Progenitor cell of endocrine pancreas (in vitro differentiated cells): ENCODE measurements around the gene B3GNT9. TPM values are rescaled to one million over a fixed set of nuclear protein-coding genes. Genes with fewer than 3 reads are reported as not detected.
"Not testable (repeated sequence)": the region's sequence is repeated elsewhere in the genome, so short reads cannot be mapped to it uniquely, and the experiment has no call there.

Experiments
- DNase-seq: peaks from one replicate; pipeline ENCODE4 v3.0.0; 2021; ENCODE audit warnings: low spot score; ENCODE audit not compliant: unreplicated experiment
- H3K27ac Mint-ChIP-seq: 2 replicates; pipeline ENCODE4 v1.8.0; 2021; ENCODE audit warnings: mild to moderate bottlenecking, moderate library complexity, mixed read lengths
- H3K27me3 Mint-ChIP-seq: 2 replicates; pipeline ENCODE4 v1.8.0; 2021; ENCODE audit warnings: mixed read lengths
- H3K36me3 Mint-ChIP-seq: 2 replicates; pipeline ENCODE4 v1.8.0; 2022; ENCODE audit warnings: mixed read lengths; ENCODE audit not compliant: insufficient read depth
- H3K4me1 Mint-ChIP-seq: 2 replicates; pipeline ENCODE4 v1.8.0; 2021; ENCODE audit warnings: low read depth, mixed read lengths
- H3K4me3 Mint-ChIP-seq: 2 replicates; pipeline ENCODE4 v1.8.0; 2021; ENCODE audit warnings: low read depth, mild to moderate bottlenecking, moderate library complexity, mixed read lengths
- H3K9me3 Mint-ChIP-seq: 2 replicates; pipeline ENCODE4 v1.8.0; 2021; ENCODE audit warnings: low read depth, mixed read lengths
- total RNA-seq: library from RNA; stranded (reverse); gene quantifications from 2 replicates; pipeline ENCODE4 v1.2.1, GENCODE V29; 2021
- TF ChIP-seq, protein P1 (sequence below): fragments of 200-600 bp; sonication (generic); IDR thresholded peaks from one replicate; pipeline ENCODE4 v1.5.0; 2021; ENCODE audit warnings: antibody characterized with exemption, mild to moderate bottlenecking; ENCODE audit not compliant: unreplicated experiment

Gene B3GNT9
- total RNA-seq, 1 donor from 2014 or later: 5.1 TPM

DNA sequence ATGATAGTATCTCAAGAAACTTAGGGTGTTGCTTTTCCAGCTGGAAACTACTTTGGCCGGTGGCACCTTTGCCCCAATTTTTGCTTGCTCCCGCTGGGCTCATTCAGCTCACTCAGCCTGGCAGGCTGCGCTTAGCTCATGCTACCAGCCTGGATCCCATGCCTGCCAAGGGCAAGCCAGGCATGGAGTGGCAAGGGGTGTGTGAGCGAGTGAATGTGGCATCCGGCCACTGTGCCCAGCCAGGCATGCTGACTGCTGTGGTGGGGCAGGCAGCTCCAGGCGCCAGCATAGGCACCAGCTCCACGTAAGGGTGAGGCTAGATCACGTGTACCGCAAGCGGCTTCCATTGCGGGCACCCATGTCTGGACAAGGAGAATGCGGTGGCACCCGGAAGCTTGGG lies 9.4 kb downstream of the B3GNT9 start:
- Mint-ChIP-seq H3K9me3 (no peaks in the 10 kb centered on the region), H3K4me1 (no peaks in the 10 kb centered on the region), H3K27me3 (no peaks in the 10 kb centered on the region), H3K36me3 (peaks cover 12% of the 10 kb centered on the region), H3K4me3 (no peak overlapping the region), H3K27ac (no peak overlapping the region)
- TF ChIP-seq, protein P1, sequence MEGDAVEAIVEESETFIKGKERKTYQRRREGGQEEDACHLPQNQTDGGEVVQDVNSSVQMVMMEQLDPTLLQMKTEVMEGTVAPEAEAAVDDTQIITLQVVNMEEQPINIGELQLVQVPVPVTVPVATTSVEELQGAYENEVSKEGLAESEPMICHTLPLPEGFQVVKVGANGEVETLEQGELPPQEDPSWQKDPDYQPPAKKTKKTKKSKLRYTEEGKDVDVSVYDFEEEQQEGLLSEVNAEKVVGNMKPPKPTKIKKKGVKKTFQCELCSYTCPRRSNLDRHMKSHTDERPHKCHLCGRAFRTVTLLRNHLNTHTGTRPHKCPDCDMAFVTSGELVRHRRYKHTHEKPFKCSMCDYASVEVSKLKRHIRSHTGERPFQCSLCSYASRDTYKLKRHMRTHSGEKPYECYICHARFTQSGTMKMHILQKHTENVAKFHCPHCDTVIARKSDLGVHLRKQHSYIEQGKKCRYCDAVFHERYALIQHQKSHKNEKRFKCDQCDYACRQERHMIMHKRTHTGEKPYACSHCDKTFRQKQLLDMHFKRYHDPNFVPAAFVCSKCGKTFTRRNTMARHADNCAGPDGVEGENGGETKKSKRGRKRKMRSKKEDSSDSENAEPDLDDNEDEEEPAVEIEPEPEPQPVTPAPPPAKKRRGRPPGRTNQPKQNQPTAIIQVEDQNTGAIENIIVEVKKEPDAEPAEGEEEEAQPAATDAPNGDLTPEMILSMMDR: no peak
- no peak for DNase-seq

DNA sequence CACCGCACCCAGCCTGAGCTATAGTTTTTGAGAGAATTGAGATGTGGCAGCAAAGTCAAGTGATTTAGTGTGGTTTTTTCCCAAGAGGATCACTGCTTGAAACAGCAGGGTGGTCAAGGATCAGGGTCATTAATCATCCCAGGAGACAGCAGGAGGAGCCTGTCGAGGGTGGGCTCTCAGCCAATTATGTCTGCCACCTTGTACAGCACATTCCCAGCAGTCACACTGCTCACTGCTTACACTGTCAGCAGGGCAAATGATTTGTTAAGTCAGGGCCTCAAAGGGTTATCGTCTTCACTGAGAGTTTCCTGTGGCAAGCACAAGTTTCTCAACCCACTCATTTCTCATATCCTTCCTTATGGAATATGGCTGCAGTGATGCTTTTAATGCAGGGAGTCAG lies 13.2 kb downstream of the B3GNT9 start:
- Mint-ChIP-seq H3K36me3 (peaks cover 17% of the 10 kb centered on the region), H3K4me1 (no peaks in the 10 kb centered on the region)
- TF ChIP-seq, protein P1: no peak

DNA sequence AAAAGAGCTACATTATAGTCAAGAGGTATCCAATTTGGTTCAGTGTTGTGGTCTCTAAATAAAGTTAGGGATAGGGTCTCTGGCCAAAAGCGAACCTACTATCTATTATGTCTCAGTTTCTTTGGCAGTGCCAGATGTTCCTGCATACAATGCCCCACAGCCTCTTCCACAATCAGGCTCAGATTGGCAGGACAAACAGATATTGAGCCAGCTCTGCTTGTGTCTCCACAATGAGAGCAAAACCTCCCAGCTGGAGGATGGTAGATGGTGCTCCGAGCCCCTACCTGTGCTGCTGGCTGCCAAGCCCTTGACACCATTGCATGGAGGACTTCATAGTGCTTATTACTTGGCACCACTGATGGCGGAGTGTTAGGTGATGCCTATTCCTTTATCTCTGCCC lies 21.4 kb downstream of the B3GNT9 start:
- Mint-ChIP-seq H3K36me3 (peaks cover 12% of the 10 kb centered on the region), H3K27ac (no peak overlapping the region), H3K4me3 (no peak overlapping the region), H3K9me3 (no peaks in the 10 kb centered on the region), H3K27me3 (no peaks in the 10 kb centered on the region), H3K4me1 (no peaks in the 10 kb centered on the region)
- TF ChIP-seq, protein P1: no peak
- no peak for DNase-seq

More for the DNA sequence above, 13.2 kb downstream of the B3GNT9 start:
- no peaks in the 10 kb centered on the region for H3K9me3 Mint-ChIP-seq
- H3K27me3 Mint-ChIP-seq: no peaks in the 10 kb centered on the region
- no peak for DNase-seq
- no peak overlapping the region for H3K27ac Mint-ChIP-seq
- no peak overlapping the region for H3K4me3 Mint-ChIP-seq

DNA sequence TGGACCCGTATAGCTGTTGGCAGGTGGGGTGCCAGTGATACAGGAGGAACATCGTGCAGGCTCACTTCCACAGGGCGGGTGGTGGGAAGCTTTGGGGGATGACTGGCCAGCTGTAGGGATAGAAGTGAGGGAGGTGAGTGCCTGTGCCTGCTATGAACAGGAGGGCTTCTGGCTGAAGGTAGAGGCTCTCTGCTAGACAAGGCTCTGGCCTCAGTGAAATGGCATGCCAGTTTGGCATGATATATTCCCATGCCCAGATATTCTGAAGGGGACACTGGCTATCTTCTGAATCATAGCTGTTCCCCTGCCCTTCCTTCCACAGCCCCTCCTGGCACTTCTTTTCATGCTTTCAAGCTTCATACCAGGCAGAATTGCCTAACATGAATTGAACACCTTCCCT lies 21.9 kb downstream of the B3GNT9 start:
- TF ChIP-seq, protein P1: no peak
- no peak overlapping the region for H3K4me3 Mint-ChIP-seq
- H3K4me1 Mint-ChIP-seq: no peaks in the 10 kb centered on the region

DNA sequence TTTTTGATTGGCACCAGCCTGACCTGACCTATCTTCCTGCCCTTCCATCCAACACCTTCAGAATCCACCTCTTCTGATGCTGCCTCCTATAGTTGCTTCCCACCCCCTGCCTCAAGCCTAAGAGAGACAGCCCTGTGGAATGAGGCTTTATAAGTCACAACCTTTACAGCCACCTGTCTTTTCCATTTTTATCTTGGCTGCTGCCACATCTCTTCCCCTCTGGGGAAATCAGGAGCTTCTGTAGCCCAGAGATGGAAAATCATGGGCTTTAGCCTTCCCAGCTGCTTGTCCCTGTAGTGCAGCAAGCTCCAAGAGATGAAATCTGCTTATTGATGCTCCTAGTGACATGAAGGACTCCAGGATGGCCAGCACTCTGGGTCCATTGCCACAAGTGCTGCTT lies 22.4 kb downstream of the B3GNT9 start:
- TF ChIP-seq, protein P1: no peak
- H3K27ac Mint-ChIP-seq: no peak overlapping the region

More for the DNA sequence above, 21.9 kb downstream of the B3GNT9 start:
- Mint-ChIP-seq H3K9me3 (no peaks in the 10 kb centered on the region), H3K27me3 (no peaks in the 10 kb centered on the region), H3K27ac (no peak overlapping the region), H3K36me3 (peaks cover 10% of the 10 kb centered on the region)
- no peak for DNase-seq

DNA sequence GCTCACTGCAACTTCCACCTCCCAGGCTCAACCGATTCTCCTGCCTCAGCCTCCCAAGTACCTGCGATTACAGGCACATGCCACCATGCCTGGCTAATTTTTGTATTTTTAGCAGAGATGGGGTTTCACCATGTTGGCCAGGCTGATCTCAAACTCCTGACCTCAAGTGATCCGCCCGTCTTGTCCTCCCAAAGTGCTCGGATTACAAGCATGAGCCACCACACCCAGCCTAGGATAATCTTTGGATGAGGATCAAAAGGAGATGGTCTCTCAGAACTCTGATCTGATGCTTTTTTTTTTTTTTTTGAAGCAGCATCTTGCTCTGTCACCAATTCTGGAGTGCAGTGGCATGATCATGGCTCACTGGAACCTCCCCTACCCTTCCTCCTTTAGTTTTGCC lies 28.0 kb downstream of the B3GNT9 start:
- H3K4me1 Mint-ChIP-seq, H3K4me3 Mint-ChIP-seq, H3K27me3 Mint-ChIP-seq, DNase-seq, H3K27ac Mint-ChIP-seq, H3K9me3 Mint-ChIP-seq: not testable (repeated sequence)
- peaks cover 14% of the 10 kb centered on the region for H3K36me3 Mint-ChIP-seq

More for the DNA sequence above, 22.4 kb downstream of the B3GNT9 start:
- Mint-ChIP-seq H3K4me1 (no peaks in the 10 kb centered on the region), H3K9me3 (no peaks in the 10 kb centered on the region), H3K36me3 (peaks cover 12% of the 10 kb centered on the region), H3K27me3 (no peaks in the 10 kb centered on the region), H3K4me3 (no peak overlapping the region)
- no peak for DNase-seq
